GM23338 (cell line): ENCODE results near the gene WDR91. TPM values are rescaled to one million over a fixed set of nuclear protein-coding genes. Genes with fewer than 3 reads are reported as not detected.

Source experiments
- ATAC-seq: fragments of 200-7000 bp; cut with Tn5 transposase; 3 replicates; pipeline ENCODE4 v1.9.1; 2020
- DNase-seq: peaks from one replicate; pipeline ENCODE4 v3.0.0-alpha.2; 2015; ENCODE audit warnings: low spot score
- H2AFZ ChIP-seq: fragments of 200-600 bp; sonication (generic); 2 replicates; pipeline ENCODE4 v1.8.0; 2016; ENCODE audit warnings: antibody characterized with exemption, mild to moderate bottlenecking, moderate library complexity
- H3F3A ChIP-seq: fragments of 200-600 bp; sonication (generic); replicated peaks from 2 replicates; pipeline ENCODE4 v1.8.0; 2017; ENCODE audit warnings: antibody characterized with exemption, mixed run types, low read depth
- H3K27ac ChIP-seq: fragments of 200-600 bp; sonication (generic); 2 replicates; pipeline ENCODE4 v1.6.1; 2016; ENCODE audit warnings: low read depth
- H3K27me3 ChIP-seq: fragments of 200-600 bp; sonication (generic); 2 replicates; pipeline ENCODE4 v1.8.0; 2016; ENCODE audit warnings: mild to moderate bottlenecking, mixed run types, moderate library complexity; ENCODE audit not compliant: insufficient read depth
- H3K36me3 ChIP-seq: fragments of 200-600 bp; sonication (generic); 2 replicates; pipeline ENCODE4 v1.8.0; 2016; ENCODE audit warnings: mild to moderate bottlenecking; ENCODE audit not compliant: insufficient read depth
- H3K4me1 ChIP-seq: fragments of 200-600 bp; sonication (generic); 2 replicates; pipeline ENCODE4 v1.8.0; 2016; ENCODE audit warnings: mild to moderate bottlenecking, moderate library complexity; ENCODE audit not compliant: insufficient read depth
- H3K4me2 ChIP-seq: fragments of 200-600 bp; sonication (generic); 2 replicates; pipeline ENCODE4 v1.7.1; 2017; ENCODE audit warnings: mixed run types
- H3K4me3 ChIP-seq: fragments of 200-600 bp; sonication (generic); 2 replicates; pipeline ENCODE4 v1.6.1; 2016; ENCODE audit warnings: mixed run types
- H3K79me2 ChIP-seq: fragments of 200-600 bp; sonication (generic); replicated peaks from 2 replicates; pipeline ENCODE4 v1.8.0; 2017; ENCODE audit warnings: mild to moderate bottlenecking; ENCODE audit not compliant: insufficient read depth
- H3K9me2 ChIP-seq: fragments of 200-600 bp; sonication (generic); 2 replicates; pipeline ENCODE4 v1.8.0; 2017; ENCODE audit not compliant: insufficient read depth
- H4K20me1 ChIP-seq: fragments of 200-600 bp; sonication (generic); replicated peaks from 2 replicates; pipeline ENCODE4 v1.8.0; 2017; ENCODE audit warnings: mild to moderate bottlenecking; ENCODE audit not compliant: insufficient read depth
- H3K27ac Mint-ChIP-seq: 2 replicates; pipeline ENCODE4 v1.8.0; 2020; ENCODE audit warnings: inconsistent platforms, mild to moderate bottlenecking, moderate library complexity, mixed read lengths
- H3K27me3 Mint-ChIP-seq: 3 replicates; pipeline ENCODE4 v1.8.0; 2022; ENCODE audit warnings: low read depth, mild to moderate bottlenecking, moderate library complexity, mixed read lengths, inconsistent platforms; ENCODE audit not compliant: insufficient read depth, poor library complexity
- H3K36me3 Mint-ChIP-seq: 3 replicates; pipeline ENCODE4 v1.8.0; 2021; ENCODE audit warnings: low read depth, mild to moderate bottlenecking, inconsistent platforms, moderate library complexity, mixed read lengths
- H3K4me1 Mint-ChIP-seq: 3 replicates; pipeline ENCODE4 v1.8.0; 2020; ENCODE audit warnings: mild to moderate bottlenecking, inconsistent platforms, mixed read lengths
- H3K4me3 Mint-ChIP-seq: 3 replicates; pipeline ENCODE4 v1.8.0; 2021; ENCODE audit warnings: moderate library complexity, mild to moderate bottlenecking, inconsistent platforms, mixed read lengths
- H3K9me3 Mint-ChIP-seq: 3 replicates; pipeline ENCODE4 v1.8.0; 2020; ENCODE audit warnings: moderate library complexity, mild to moderate bottlenecking, inconsistent platforms, mixed read lengths
- EZH2 ChIP-seq: fragments of 200-600 bp; sonication (generic); IDR thresholded peaks from one replicate; pipeline ENCODE4 v1.8.0; 2017; ENCODE audit warnings: antibody characterized with exemption, mild to moderate bottlenecking, low read depth; ENCODE audit not compliant: unreplicated experiment
- JUNB ChIP-seq: IDR thresholded peaks from one replicate; pipeline ENCODE4 v1.6.1; 2016; ENCODE audit warnings: antibody characterized with exemption; ENCODE audit not compliant: unreplicated experiment
- NANOG ChIP-seq: IDR thresholded peaks from 2 replicates; pipeline ENCODE4 v1.6.1; 2016; ENCODE audit warnings: antibody characterized with exemption, borderline replicate concordance
- POLR2AphosphoS5 ChIP-seq: IDR thresholded peaks from 2 replicates; pipeline ENCODE4 v1.6.1; 2016; ENCODE audit warnings: antibody characterized with exemption, low read depth
- STAT1 ChIP-seq: IDR thresholded peaks from one replicate; pipeline ENCODE4 v1.6.1; 2016; ENCODE audit warnings: antibody characterized with exemption; ENCODE audit not compliant: unreplicated experiment
- ZNF331 ChIP-seq: fragments of 250-450 bp; sonication (Bioruptor Pico); IDR thresholded peaks from 2 replicates; pipeline ENCODE4 v1.5.0; 2020; ENCODE audit warnings: low read depth, mild to moderate bottlenecking, moderate library complexity
- ZNF462 ChIP-seq: fragments of 250-450 bp; sonication (Bioruptor Pico); IDR thresholded peaks from 2 replicates; pipeline ENCODE4 v1.5.0; 2020; ENCODE audit warnings: mild to moderate bottlenecking, moderate library complexity
- polyA plus RNA-seq: library from polyadenylated mRNA; unstranded; fragments of >200 nt; fragmentation: Nextera tagmentation; extraction: Ambion mirVana; gene quantifications from 2 replicates; pipeline ENCODE4 v1.2.1, GENCODE V29; 2016
- total RNA-seq: library from RNA; depleted of rRNA; stranded (reverse); fragments of >200 nt; shearing (Covaris generic); gene quantifications from 2 replicates; pipeline ENCODE4 v1.2.3, GENCODE V29; 2014
- TF ChIP-seq, protein P1 (sequence below): IDR thresholded peaks from one replicate; pipeline ENCODE4 v1.6.1; 2018; ENCODE audit warnings: antibody characterized with exemption; ENCODE audit not compliant: unreplicated experiment

The WDR91 gene
- total and polyA plus RNA-seq, 2 experiments from 2014 or later = 5.8 to 32.6 TPM

DNA sequence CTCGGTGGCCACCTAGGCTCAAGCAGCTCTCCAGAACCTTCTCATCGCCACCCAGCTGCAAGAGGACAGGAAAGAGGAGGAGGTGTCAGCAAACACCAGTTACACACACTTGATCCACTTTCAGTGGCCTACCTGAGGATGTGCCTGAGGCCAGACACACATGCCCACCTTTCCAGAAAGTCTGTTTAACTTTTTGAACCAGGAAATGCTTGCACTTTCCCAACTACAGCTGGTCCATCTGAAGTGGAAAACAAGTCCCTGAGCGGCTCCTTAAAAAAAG is 25.1 kb downstream of the WDR91 start:
- peaks cover 44% of the 10 kb centered on the region for H3K36me3 Mint-ChIP-seq
- Histone ChIP-seq H3K27ac (no peak overlapping the region), H3K36me3 (peaks cover 6% of the 10 kb centered on the region), H3F3A (no peaks in the 10 kb centered on the region), H2AFZ (no peak overlapping the region), H3K79me2 (no peaks in the 10 kb centered on the region), H3K4me3 (no peak overlapping the region), H3K9me2 (no peaks in the 10 kb centered on the region), H3K4me2 (no peak overlapping the region), H3K4me1 (no peaks in the 10 kb centered on the region), H4K20me1 (no peaks in the 10 kb centered on the region; the same call in 1 of the 2 replicates), H3K27me3 (no peaks in the 10 kb centered on the region)
- peaks cover 19% of the 10 kb centered on the region for H3K9me3 Mint-ChIP-seq
- H3K4me1 Mint-ChIP-seq = no peaks in the 10 kb centered on the region
- H3K27ac Mint-ChIP-seq = no peak overlapping the region
- H3K27me3 Mint-ChIP-seq = peaks cover 4% of the 10 kb centered on the region
- DNase-seq = no peak
- no peak for ATAC-seq
- TF ChIP-seq POLR2AphosphoS5 (no peak), STAT1 (no peak), NANOG (no peak), JUNB (no peak), ZNF462 (CRISPR knock-in tag) (no peak), ZNF331 (CRISPR knock-in tag) (no peak), EZH2 (no peak)
- TF ChIP-seq, protein P1, sequence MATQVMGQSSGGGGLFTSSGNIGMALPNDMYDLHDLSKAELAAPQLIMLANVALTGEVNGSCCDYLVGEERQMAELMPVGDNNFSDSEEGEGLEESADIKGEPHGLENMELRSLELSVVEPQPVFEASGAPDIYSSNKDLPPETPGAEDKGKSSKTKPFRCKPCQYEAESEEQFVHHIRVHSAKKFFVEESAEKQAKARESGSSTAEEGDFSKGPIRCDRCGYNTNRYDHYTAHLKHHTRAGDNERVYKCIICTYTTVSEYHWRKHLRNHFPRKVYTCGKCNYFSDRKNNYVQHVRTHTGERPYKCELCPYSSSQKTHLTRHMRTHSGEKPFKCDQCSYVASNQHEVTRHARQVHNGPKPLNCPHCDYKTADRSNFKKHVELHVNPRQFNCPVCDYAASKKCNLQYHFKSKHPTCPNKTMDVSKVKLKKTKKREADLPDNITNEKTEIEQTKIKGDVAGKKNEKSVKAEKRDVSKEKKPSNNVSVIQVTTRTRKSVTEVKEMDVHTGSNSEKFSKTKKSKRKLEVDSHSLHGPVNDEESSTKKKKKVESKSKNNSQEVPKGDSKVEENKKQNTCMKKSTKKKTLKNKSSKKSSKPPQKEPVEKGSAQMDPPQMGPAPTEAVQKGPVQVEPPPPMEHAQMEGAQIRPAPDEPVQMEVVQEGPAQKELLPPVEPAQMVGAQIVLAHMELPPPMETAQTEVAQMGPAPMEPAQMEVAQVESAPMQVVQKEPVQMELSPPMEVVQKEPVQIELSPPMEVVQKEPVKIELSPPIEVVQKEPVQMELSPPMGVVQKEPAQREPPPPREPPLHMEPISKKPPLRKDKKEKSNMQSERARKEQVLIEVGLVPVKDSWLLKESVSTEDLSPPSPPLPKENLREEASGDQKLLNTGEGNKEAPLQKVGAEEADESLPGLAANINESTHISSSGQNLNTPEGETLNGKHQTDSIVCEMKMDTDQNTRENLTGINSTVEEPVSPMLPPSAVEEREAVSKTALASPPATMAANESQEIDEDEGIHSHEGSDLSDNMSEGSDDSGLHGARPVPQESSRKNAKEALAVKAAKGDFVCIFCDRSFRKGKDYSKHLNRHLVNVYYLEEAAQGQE = no peak
- no peak overlapping the region for H3K4me3 Mint-ChIP-seq
